Tibial nerve (tissue), 4 donors: ENCODE measurements around the gene MRPL21. TPM values are rescaled to one million over a fixed set of nuclear protein-coding genes. Genes with fewer than 3 reads are reported as not detected.

ENCODE experiments used
- DNase-seq, 2 donors: peaks; one replicate each; pipeline ENCODE4 v3.0.0-alpha.2; 2019; ENCODE audit warnings: low spot score in 2 of 2
- H3K27ac ChIP-seq, 4 donors: fragments of 200-600 bp; sonication (generic) in 3 of 4; one replicate each; pipeline ENCODE4 v1.5.1; 2017 to 2019; ENCODE audit warnings: mild to moderate bottlenecking in 1 of 4
- H3K27me3 ChIP-seq, 2 donors: fragments of 200-600 bp; sonication (generic) in 1 of 2; one replicate each; pipeline versions ENCODE4 v1.5.1 to v1.6.0; 2017 to 2019
- H3K36me3 ChIP-seq, 3 donors: fragments of 200-600 bp; sonication (generic); one replicate each; pipeline ENCODE4 v1.5.1; 2018 to 2019
- H3K4me1 ChIP-seq, 4 donors: fragments of 200-600 bp; sonication (generic) in 3 of 4; one replicate each; pipeline ENCODE4 v1.5.1; 2017 to 2019
- H3K4me3 ChIP-seq, 4 donors: fragments of 200-600 bp; sonication (generic) in 3 of 4; one replicate each; pipeline ENCODE4 v1.5.1; 2017 to 2019; ENCODE audit warnings: mild to moderate bottlenecking in 1 of 4, moderate library complexity in 1 of 4
- H3K9me3 ChIP-seq, 4 donors: fragments of 200-600 bp; sonication (generic) in 3 of 4; one replicate each; pipeline ENCODE4 v1.5.1; 2017 to 2019
- CTCF ChIP-seq, 5 experiments: fragments of 200-600 bp in 3 of 5; fragments of 450-650 bp in 2 of 5; sonication (generic) in 3 of 5; IDR thresholded peaks; one replicate each; pipeline ENCODE4 v1.5.1; 2016 to 2019; ENCODE audit warnings: antibody characterized with exemption in 5 of 5, mild to moderate bottlenecking in 3 of 5, moderate library complexity in 2 of 5
- EP300 ChIP-seq, 2 donors: sonication (generic); formaldehyde crosslinking; IDR thresholded peaks; one replicate each; pipeline ENCODE4 v1.6.1; 2017; ENCODE audit warnings: antibody characterized with exemption in 2 of 2, mild to moderate bottlenecking in 1 of 2
- POLR2A ChIP-seq, 2 donors: fragments of 450-650 bp; IDR thresholded peaks; one replicate each; pipeline ENCODE4 v1.6.1; 2017; ENCODE audit warnings: antibody characterized with exemption in 2 of 2, mild to moderate bottlenecking in 2 of 2, moderate library complexity in 2 of 2
- WGBS, 2 donors: methylation state at CpG; one replicate each; pipeline ENCODE4 v1.1.5; 2018; 5-methylcytosine and 5-hydroxymethylcytosine counted together
- total RNA-seq, 4 donors: library from RNA; depleted of rRNA; stranded (reverse); fragments of >200 nt; gene quantifications; one replicate each; pipeline ENCODE4 v1.1.0, GENCODE V29; 2016

Gene MRPL21
- total RNA-seq, 4 donors from 2014 or later, result 35.9 to 78.0 (median 49.8) TPM

- Histone ChIP-seq H3K4me3 (no peak overlapping the region), H3K27ac (no peak overlapping the region)
- 81 to 87% methylated on average over 20 of the region's 20 CpGs for WGBS, 2 donors
Observed at GRCh38 chr11:68940651-68941323, 37.2 kb upstream of the MRPL21 start.

GRCh38 chr11:68939583-68940555 is 36.2 kb upstream of the MRPL21 start:
- DNase-seq, result no peak
- peaks cover 0 to 71% (median 9%) of the 10 kb centered on the region in 3 donors for H3K36me3 ChIP-seq
- WGBS, 2 donors, result 81 to 85% methylated on average over 33 of the region's 33 CpGs
- H3K27ac ChIP-seq, result no peak overlapping the region
- no peak overlapping the region for H3K4me3 ChIP-seq
- H3K4me1 ChIP-seq, result peaks cover 0 to 27% (median 5%) of the 10 kb centered on the region in 4 donors
- H3K9me3 ChIP-seq, result no peaks in the 10 kb centered on the region
- no peaks in the 10 kb centered on the region for H3K27me3 ChIP-seq
- no peak for TF ChIP-seq EP300 (IDR thresholded peaks at IDR 0.05)
- TF ChIP-seq POLR2A (IDR thresholded peaks at IDR 0.05), result no peak
- TF ChIP-seq CTCF (IDR thresholded peaks at IDR 0.05), result no peak

More at GRCh38 chr11:68940651-68941323, 37.2 kb upstream of the MRPL21 start:
- H3K36me3 ChIP-seq, result peaks cover 0 to 62% (median 2%) of the 10 kb centered on the region in 3 donors
- H3K4me1 ChIP-seq, result peaks cover 0 to 28% (median 5%) of the 10 kb centered on the region in 4 donors
- H3K9me3 ChIP-seq, result no peaks in the 10 kb centered on the region
- DNase-seq, result no peak
- TF ChIP-seq EP300 (IDR thresholded peaks at IDR 0.05) (no peak), POLR2A (IDR thresholded peaks at IDR 0.05) (no peak), CTCF (IDR thresholded peaks at IDR 0.05) (no peak)
- H3K27me3 ChIP-seq, result no peaks in the 10 kb centered on the region

- DNase-seq, result no peak
- Histone ChIP-seq H3K36me3 (peaks cover 0 to 80% (median 13%) of the 10 kb centered on the region in 3 donors), H3K4me1 (peaks cover 0 to 24% (median 5%) of the 10 kb centered on the region in 4 donors), H3K27ac (no peak overlapping the region), H3K4me3 (no peak overlapping the region), H3K9me3 (no peaks in the 10 kb centered on the region), H3K27me3 (no peaks in the 10 kb centered on the region)
- TF ChIP-seq EP300 (IDR thresholded peaks at IDR 0.05), result no peak
- WGBS, 2 donors, result 79 to 80% methylated on average over 16 to 17 of the region's 17 CpGs
Observed at GRCh38 chr11:68938816-68939582, 35.4 kb upstream of the MRPL21 start.

GRCh38 chr11:68938088-68938487 is 34.5 kb upstream of the MRPL21 start:
- Histone ChIP-seq H3K4me1 (peaks cover 0 to 15% (median 5%) of the 10 kb centered on the region in 4 donors), H3K27ac (no peak overlapping the region)
- WGBS, 2 donors, result 88 to 92% methylated on average over 17 to 18 of the region's 18 CpGs

More at GRCh38 chr11:68938088-68938487, 34.5 kb upstream of the MRPL21 start:
- no peaks in the 10 kb centered on the region for H3K27me3 ChIP-seq
- TF ChIP-seq POLR2A (IDR thresholded peaks at IDR 0.05) (no peak), CTCF (IDR thresholded peaks at IDR 0.05) (no peak), EP300 (IDR thresholded peaks at IDR 0.05) (no peak)
- DNase-seq, result no peak
- H3K36me3 ChIP-seq, result peaks cover 0 to 89% (median 17%) of the 10 kb centered on the region in 3 donors
- no peaks in the 10 kb centered on the region for H3K9me3 ChIP-seq
- H3K4me3 ChIP-seq, result no peak overlapping the region
